ENCODE data around the gene UTRN.

Gene UTRN

GRCh38 chr6:144305985-144306384 is 20.9 kb downstream of the UTRN start:
- TF ChIP-seq CTCF (IDR thresholded peaks at IDR 0.05; ENCODE audit: extremely low read depth, insufficient read depth, missing control alignments) = no peak
- in situ Hi-C loops (cut with MboI; ENCODE audit: low pct_unique_long_range_greater_than_20kb, low sequenced_read_pairs, unreplicated experiment) = no loop called here
- DNase-seq (ENCODE audit: low spot score) = no peak

GRCh38 chr6:144307880-144308279 is 22.7 kb downstream of the UTRN start:
- in situ Hi-C loops (cut with MboI; ENCODE audit: low pct_unique_long_range_greater_than_20kb, low sequenced_read_pairs, unreplicated experiment) = no loop called here
- DNase-seq (ENCODE audit: low spot score) = no peak
- TF ChIP-seq CTCF (IDR thresholded peaks at IDR 0.05; ENCODE audit: extremely low read depth, insufficient read depth, missing control alignments) = no peak

- in situ Hi-C loops (cut with MboI; ENCODE audit: low pct_unique_long_range_greater_than_20kb, low sequenced_read_pairs, unreplicated experiment) = no loop called here
- TF ChIP-seq CTCF (IDR thresholded peaks at IDR 0.05; ENCODE audit: extremely low read depth, insufficient read depth, missing control alignments) = no peak
- no peak for DNase-seq (ENCODE audit: low spot score)
Measured at GRCh38 chr6:144310765-144311164, 25.6 kb downstream of the UTRN start.

GRCh38 chr6:144311361-144311760 is 26.2 kb downstream of the UTRN start:
- DNase-seq (ENCODE audit: low spot score) = no peak
- in situ Hi-C loops (cut with MboI; ENCODE audit: low pct_unique_long_range_greater_than_20kb, low sequenced_read_pairs, unreplicated experiment) = no loop called here

GRCh38 chr6:144314003-144314485 is 28.9 kb downstream of the UTRN start:
- no peak for TF ChIP-seq CTCF (IDR thresholded peaks at IDR 0.05; ENCODE audit: extremely low read depth, insufficient read depth, missing control alignments)
- in situ Hi-C loops (cut with MboI; ENCODE audit: low pct_unique_long_range_greater_than_20kb, low sequenced_read_pairs, unreplicated experiment) = no loop called here
- DNase-seq (ENCODE audit: low spot score) = no peak

More at GRCh38 chr6:144311361-144311760, 26.2 kb downstream of the UTRN start:
- no peak for TF ChIP-seq CTCF (IDR thresholded peaks at IDR 0.05; ENCODE audit: extremely low read depth, insufficient read depth, missing control alignments)

GRCh38 chr6:144314562-144314961 is 29.4 kb downstream of the UTRN start:
- TF ChIP-seq CTCF (IDR thresholded peaks at IDR 0.05; ENCODE audit: extremely low read depth, insufficient read depth, missing control alignments) = no peak
- DNase-seq (ENCODE audit: low spot score) = no peak
- in situ Hi-C loops (cut with MboI; ENCODE audit: low pct_unique_long_range_greater_than_20kb, low sequenced_read_pairs, unreplicated experiment) = no loop called here
